Stomach (tissue), 9 donors: Measurements from ENCODE around the gene OTOGL. TPM values are rescaled to one million over a fixed set of nuclear protein-coding genes. Genes with fewer than 3 reads are reported as not detected.

ENCODE experiments used
- DNase-seq, 2 donors: peaks; one replicate each; pipeline versions ENCODE4 v3.0.0 to v3.0.0-alpha.2; 2013 to 2019
- H3K27ac ChIP-seq, 5 donors: fragments of 200-600 bp in 4 of 5; sonication (generic) in 4 of 5; one replicate each; pipeline ENCODE4 v1.5.1; 2013 to 2019; ENCODE audit warnings: mild to moderate bottlenecking in 1 of 5, moderate library complexity in 1 of 5
- H3K27me3 ChIP-seq, 3 donors: fragments of 200-600 bp; sonication (generic); one replicate each; pipeline ENCODE4 v1.5.1; 2017 to 2019; ENCODE audit warnings: mixed run types in 1 of 3
- H3K36me3 ChIP-seq, 4 donors: fragments of 200-600 bp; sonication (generic); 1 replicate in 3 of 4; 2 replicates in 1 of 4; pipeline ENCODE4 v1.5.1; 2016 to 2019
- H3K4me1 ChIP-seq, 4 donors: fragments of 200-600 bp; sonication (generic); one replicate each; pipeline ENCODE4 v1.5.1; 2016 to 2019
- H3K4me3 ChIP-seq, 4 donors: fragments of 200-600 bp; sonication (generic) in 3 of 4; one replicate each; pipeline ENCODE4 v1.5.1; 2016 to 2019; ENCODE audit warnings: mild to moderate bottlenecking in 1 of 4
- H3K9me3 ChIP-seq, 4 donors: fragments of 200-600 bp; sonication (generic); one replicate each; pipeline ENCODE4 v1.5.1; 2016 to 2019
- EP300 ChIP-seq: sonication (generic); formaldehyde crosslinking; IDR thresholded peaks from one replicate; pipeline ENCODE4 v1.6.1; 2017; ENCODE audit warnings: antibody characterized with exemption
- POLR2A ChIP-seq, 4 donors: fragments of 450-650 bp; IDR thresholded peaks; one replicate each; pipeline ENCODE4 v1.6.1; 2016; ENCODE audit warnings: antibody characterized with exemption in 4 of 4, control low read depth in 2 of 4, mild to moderate bottlenecking in 1 of 4, moderate library complexity in 1 of 4
- POLR2AphosphoS5 ChIP-seq, 3 donors: sonication (generic); formaldehyde crosslinking; IDR thresholded peaks; one replicate each; pipeline ENCODE4 v1.6.1; 2016; ENCODE audit warnings: antibody characterized with exemption in 3 of 3
- WGBS, 5 donors: extraction: QIAGEN DNeasy Blood & Tissue Kit in 3 of 5; methylation state at CpG; one replicate each; pipeline versions ENCODE4 v1.1.5 to v1.1.7; 2013 to 2018; 5-methylcytosine and 5-hydroxymethylcytosine counted together
- intact Hi-C: fragments of 100-400 bp; cut with DNase I; formaldehyde crosslinking; loops from one replicate; pipeline ENCODE4 v1.15.1; 2023; ENCODE audit warnings: low total_unique reads
- polyA plus RNA-seq, 3 donors: library from polyadenylated mRNA; stranded (reverse); fragments of 200-250 nt; gene quantifications; one replicate each; pipeline ENCODE4 v1.2.3, GENCODE V29; 2013
- total RNA-seq, 5 donors: library from RNA; depleted of rRNA; stranded (reverse); fragments of >200 nt; gene quantifications; one replicate each; pipeline versions ENCODE4 v1.1.0 to v1.2.3, GENCODE V29; 2014 to 2016
- TF ChIP-seq, protein P1 (sequence below), 7 experiments: fragments of 450-650 bp in 4 of 7; fragments of 200-600 bp in 3 of 7; sonication (generic) in 3 of 7; IDR thresholded peaks; one replicate each; pipeline ENCODE4 v1.5.1; 2016 to 2019; ENCODE audit warnings: antibody characterized with exemption in 7 of 7, control low read depth in 2 of 7, mild to moderate bottlenecking in 1 of 7
- donor health status: healthy with polysubstance abuse.
- donor health status: Bipolar disorder and iron deficiency.
- donor health status: healthy.

The OTOGL gene
- total and polyA plus RNA-seq, 8 donors: 0.58 to 1.7 (median 0.99) TPM; not detected in 4

DNA sequence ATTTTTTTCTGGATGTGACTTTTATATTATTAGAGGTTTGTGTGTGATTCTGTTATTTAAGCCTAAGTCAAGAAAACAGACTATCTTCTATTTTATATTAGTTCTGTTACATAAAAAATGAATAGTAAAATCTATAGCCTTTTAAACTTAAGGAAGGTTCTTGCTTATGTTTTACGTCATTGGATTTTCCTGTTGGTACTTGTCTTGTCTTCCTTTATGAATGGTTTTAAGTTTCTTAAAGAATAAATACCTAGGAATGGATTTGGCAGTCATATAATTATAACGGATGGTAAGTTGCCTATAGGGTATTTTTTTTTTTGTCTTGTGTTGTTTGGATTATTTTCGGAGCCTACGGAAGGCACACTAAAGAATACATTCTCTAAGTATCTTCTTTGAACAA is 182.9 kb downstream of the OTOGL start:
- intact Hi-C loops: no loop called here
- H3K9me3 ChIP-seq: peaks cover 0 to 5% (median 0%) of the 10 kb centered on the region in 4 donors
- DNase-seq: no peak
- no peak for TF ChIP-seq EP300
- no peaks in the 10 kb centered on the region for H3K4me1 ChIP-seq
- H3K36me3 ChIP-seq: no peaks in the 10 kb centered on the region
- no peak overlapping the region for H3K4me3 ChIP-seq
- no peaks in the 10 kb centered on the region for H3K27me3 ChIP-seq
- WGBS, 5 donors: 65 to 78% (median 76%) methylated on average over 4 of the region's 4 CpGs
- H3K27ac ChIP-seq: no peak overlapping the region

DNA sequence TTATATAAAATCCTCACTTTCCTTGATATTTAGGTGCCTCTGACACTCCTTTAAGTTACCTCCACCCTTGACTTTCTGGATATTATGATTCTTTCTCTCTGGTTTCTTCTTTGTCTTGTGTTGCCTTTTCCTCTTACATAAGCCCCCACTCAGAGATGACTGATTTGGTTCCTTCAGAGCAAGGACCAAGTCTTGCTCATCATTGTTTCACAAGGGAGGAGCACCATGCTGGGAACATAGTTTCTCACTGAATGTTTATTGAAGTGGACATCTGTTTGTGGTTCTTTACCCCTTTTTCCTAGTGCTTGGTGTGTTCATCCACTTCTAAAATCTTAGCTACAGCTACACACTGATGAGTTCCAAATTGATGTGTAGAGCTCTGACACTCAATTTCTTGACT is 183.4 kb downstream of the OTOGL start:
- intact Hi-C loops: no loop called here

DNA sequence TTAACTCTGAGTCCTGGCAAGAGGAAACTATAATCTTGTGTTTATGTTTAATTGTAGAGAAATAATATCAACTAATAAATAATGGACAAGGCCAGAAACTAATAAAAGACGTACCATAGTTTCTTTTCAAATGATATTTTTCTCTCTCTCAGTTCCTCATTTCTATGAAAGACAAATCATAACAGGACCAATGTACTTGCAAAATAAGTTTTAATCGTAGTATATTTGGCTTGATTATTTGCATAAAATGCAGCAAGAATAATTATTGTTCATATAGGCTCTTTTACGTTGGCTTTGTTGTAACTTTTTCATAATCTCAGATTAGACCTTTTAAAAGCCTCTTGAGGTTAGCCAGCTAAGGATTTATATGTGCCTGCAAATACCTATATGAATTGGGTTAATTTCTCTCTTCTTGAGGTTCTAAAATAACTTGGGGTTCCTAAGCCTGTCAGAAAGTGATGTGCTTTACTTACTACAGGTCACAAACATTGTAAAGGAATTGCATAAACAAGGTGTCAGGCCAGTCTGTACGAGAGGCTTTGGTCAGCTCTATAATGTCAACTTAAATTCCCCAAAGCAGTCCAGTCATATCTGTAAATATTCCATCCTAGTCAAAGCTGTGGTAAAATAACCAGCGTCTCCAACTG is 191.9 kb downstream of the OTOGL start:
- DNase-seq: no peak
- Histone ChIP-seq H3K36me3 (no peaks in the 10 kb centered on the region), H3K27me3 (no peaks in the 10 kb centered on the region), H3K4me3 (no peak overlapping the region), H3K4me1 (no peaks in the 10 kb centered on the region), H3K27ac (no peak overlapping the region), H3K9me3 (no peaks in the 10 kb centered on the region)
- TF ChIP-seq, protein P1, sequence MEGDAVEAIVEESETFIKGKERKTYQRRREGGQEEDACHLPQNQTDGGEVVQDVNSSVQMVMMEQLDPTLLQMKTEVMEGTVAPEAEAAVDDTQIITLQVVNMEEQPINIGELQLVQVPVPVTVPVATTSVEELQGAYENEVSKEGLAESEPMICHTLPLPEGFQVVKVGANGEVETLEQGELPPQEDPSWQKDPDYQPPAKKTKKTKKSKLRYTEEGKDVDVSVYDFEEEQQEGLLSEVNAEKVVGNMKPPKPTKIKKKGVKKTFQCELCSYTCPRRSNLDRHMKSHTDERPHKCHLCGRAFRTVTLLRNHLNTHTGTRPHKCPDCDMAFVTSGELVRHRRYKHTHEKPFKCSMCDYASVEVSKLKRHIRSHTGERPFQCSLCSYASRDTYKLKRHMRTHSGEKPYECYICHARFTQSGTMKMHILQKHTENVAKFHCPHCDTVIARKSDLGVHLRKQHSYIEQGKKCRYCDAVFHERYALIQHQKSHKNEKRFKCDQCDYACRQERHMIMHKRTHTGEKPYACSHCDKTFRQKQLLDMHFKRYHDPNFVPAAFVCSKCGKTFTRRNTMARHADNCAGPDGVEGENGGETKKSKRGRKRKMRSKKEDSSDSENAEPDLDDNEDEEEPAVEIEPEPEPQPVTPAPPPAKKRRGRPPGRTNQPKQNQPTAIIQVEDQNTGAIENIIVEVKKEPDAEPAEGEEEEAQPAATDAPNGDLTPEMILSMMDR (IDR thresholded peaks at IDR 0.05): no peak
- TF ChIP-seq POLR2A (IDR thresholded peaks at IDR 0.05) (no peak), EP300 (no peak), POLR2AphosphoS5 (IDR thresholded peaks at IDR 0.05) (no peak)
- WGBS, 5 donors: 55 to 74% (median 67%) methylated on average over 5 of the region's 5 CpGs
- intact Hi-C loops: no loop called here

More for the DNA sequence above, 183.4 kb downstream of the OTOGL start:
- Histone ChIP-seq H3K27ac (no peak overlapping the region), H3K9me3 (peaks cover 0 to 5% (median 0%) of the 10 kb centered on the region in 4 donors), H3K36me3 (no peaks in the 10 kb centered on the region), H3K27me3 (no peaks in the 10 kb centered on the region), H3K4me1 (no peaks in the 10 kb centered on the region), H3K4me3 (no peak overlapping the region)
- TF ChIP-seq POLR2AphosphoS5 (IDR thresholded peaks at IDR 0.05): no peak
- TF ChIP-seq, protein P1 (IDR thresholded peaks at IDR 0.05): no peak
- TF ChIP-seq EP300: no peak
- TF ChIP-seq POLR2A (IDR thresholded peaks at IDR 0.05): no peak
- no peak for DNase-seq

- no peak overlapping the region for H3K4me3 ChIP-seq
- H3K27ac ChIP-seq: no peak overlapping the region
- H3K27me3 ChIP-seq: no peaks in the 10 kb centered on the region
- H3K36me3 ChIP-seq: no peaks in the 10 kb centered on the region
- H3K9me3 ChIP-seq: no peaks in the 10 kb centered on the region
- no peak for DNase-seq
- TF ChIP-seq POLR2AphosphoS5 (IDR thresholded peaks at IDR 0.05) (no peak), POLR2A (IDR thresholded peaks at IDR 0.05) (no peak), EP300 (no peak)
- TF ChIP-seq, protein P1 (IDR thresholded peaks at IDR 0.05): no peak
- intact Hi-C loops: no loop called here
- 67 to 86% (median 71%) methylated on average over 1 of the region's 1 CpG for WGBS, 5 donors
- H3K4me1 ChIP-seq: no peaks in the 10 kb centered on the region
Observed at GRCh38 chr12:80293347-80293746, 194.0 kb downstream of the OTOGL start.

DNA sequence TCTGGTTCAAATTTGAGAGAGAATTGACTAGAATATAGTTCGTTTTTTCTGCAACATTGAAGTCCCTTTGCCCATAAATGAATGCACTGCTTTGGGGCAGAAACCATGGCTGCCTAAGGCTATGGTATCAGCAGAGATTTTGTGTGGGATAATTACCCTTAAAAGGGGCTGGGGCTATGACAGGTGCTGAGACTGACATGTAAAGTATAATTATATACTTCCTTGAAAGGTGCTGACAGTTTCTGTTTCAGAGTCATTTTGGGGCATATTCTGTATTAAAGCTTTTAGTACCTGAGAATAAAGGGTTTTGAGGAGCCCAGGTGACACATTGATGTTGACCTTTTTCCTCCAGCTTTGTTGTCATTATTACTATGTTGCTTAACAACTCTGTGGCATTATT is 194.4 kb downstream of the OTOGL start:
- H3K36me3 ChIP-seq: no peaks in the 10 kb centered on the region
- H3K27ac ChIP-seq: no peak overlapping the region
- TF ChIP-seq POLR2A (IDR thresholded peaks at IDR 0.05) (no peak), POLR2AphosphoS5 (IDR thresholded peaks at IDR 0.05) (no peak), EP300 (no peak)
- TF ChIP-seq, protein P1 (IDR thresholded peaks at IDR 0.05): no peak
- 15 to 44% (median 29%) methylated on average over 1 of the region's 1 CpG for WGBS, 5 donors
- intact Hi-C loops: no loop called here
- no peak overlapping the region for H3K4me3 ChIP-seq
- H3K27me3 ChIP-seq: no peaks in the 10 kb centered on the region
- DNase-seq: no peak
- no peaks in the 10 kb centered on the region for H3K9me3 ChIP-seq
- H3K4me1 ChIP-seq: no peaks in the 10 kb centered on the region
